HEK293T (cell line): Measurements from ENCODE around the gene KMT2A.

Experiments used
- ARNT ChIP-seq: fragments of 450-650 bp; IDR thresholded peaks from 2 replicates; pipeline ENCODE4 v1.6.1; 2017; ENCODE audit warnings: mild to moderate bottlenecking
- BHLHE40 ChIP-seq: fragments of 450-650 bp; IDR thresholded peaks from 2 replicates; pipeline ENCODE4 v1.6.1; 2016; ENCODE audit warnings: mild to moderate bottlenecking, moderate library complexity, borderline replicate concordance
- FOXA1 ChIP-seq: fragments of 450-650 bp; IDR thresholded peaks from 2 replicates; pipeline ENCODE4 v1.6.1; 2016; ENCODE audit warnings: mild to moderate bottlenecking
- FOXK2 ChIP-seq: fragments of 450-650 bp; IDR thresholded peaks from 2 replicates; pipeline ENCODE4 v1.6.1; 2016; ENCODE audit warnings: mild to moderate bottlenecking
- FOXM1 ChIP-seq: fragments of 450-650 bp; IDR thresholded peaks from 2 replicates; pipeline ENCODE4 v1.6.1; 2017; ENCODE audit warnings: mild to moderate bottlenecking, borderline replicate concordance
- HDGF ChIP-seq: fragments of 450-650 bp; IDR thresholded peaks from 2 replicates; pipeline ENCODE4 v1.6.1; 2017; ENCODE audit warnings: antibody characterized with exemption, borderline replicate concordance
- PKNOX1 ChIP-seq: fragments of 450-650 bp; IDR thresholded peaks from 2 replicates; pipeline ENCODE4 v1.6.1; 2016
- SP1 ChIP-seq: fragments of 450-650 bp; IDR thresholded peaks from 2 replicates; pipeline ENCODE4 v1.6.1; 2017
- SUZ12 ChIP-seq: fragments of 450-650 bp; IDR thresholded peaks from 2 replicates; pipeline ENCODE4 v1.6.1; 2016; ENCODE audit warnings: mild to moderate bottlenecking

GRCh38 chr11:118522571-118523072, 86.3 kb downstream of the KMT2A start:
- TF ChIP-seq ARNT = no peak
- no peak for TF ChIP-seq SUZ12
- no peak for TF ChIP-seq BHLHE40
- TF ChIP-seq HDGF = no peak
- no peak for TF ChIP-seq FOXK2
- no peak for TF ChIP-seq SP1
- TF ChIP-seq FOXM1 = no peak
- TF ChIP-seq PKNOX1 = no peak
- TF ChIP-seq FOXA1 = no peak
